OCI-LY7 (cell line): ENCODE results near the gene ADAM12. TPM values are rescaled to one million over a fixed set of nuclear protein-coding genes. Genes with fewer than 3 reads are reported as not detected.

Experiments
- BruUV-seq: library from RNA; stranded (reverse); fragments of 400-500 nt; replicated peaks from 2 replicates; lab custom pipeline; 2021; lab: Mats Ljungman, UMichigan
- CTCF ChIA-PET: fragments of 300-600 bp; sonication (Branson Sonifier 250); formaldehyde crosslinking; loops from one replicate; lab custom pipeline; 2022; ENCODE audit warnings: antibody characterized with exemption; ENCODE audit not compliant: unreplicated experiment; lab: Charles Lee
- POLR2A ChIA-PET: fragments of 300-600 bp; sonication (Branson Sonifier 250); formaldehyde crosslinking; loops from one replicate; lab custom pipeline; 2022; ENCODE audit warnings: antibody characterized with exemption; lab: Charles Lee
- DNase-seq: peaks from one replicate; pipeline ENCODE4 v3.0.0-alpha.2; 2015; ENCODE audit warnings: low spot score
- H2AFZ ChIP-seq: fragments of 200-600 bp; sonication (generic), shearing (Covaris generic); 2 replicates; pipeline ENCODE4 v1.6.1; 2014; ENCODE audit warnings: mild to moderate bottlenecking, antibody characterized with exemption, low read length, moderate library complexity
- H3K27ac ChIP-seq: fragments of 200-600 bp; sonication (generic); 2 replicates; pipeline ENCODE4 v1.5.1; 2014; ENCODE audit warnings: mixed run types, low read depth, mild to moderate bottlenecking, moderate library complexity, low read length, inconsistent platforms; ENCODE audit not compliant: poor library complexity, severe bottlenecking
- H3K36me3 ChIP-seq: fragments of 200-600 bp; sonication (generic); 2 replicates; pipeline ENCODE4 v1.6.1; 2014; ENCODE audit warnings: mild to moderate bottlenecking, antibody characterized with exemption, low read length, moderate library complexity, mixed read lengths; ENCODE audit not compliant: insufficient read depth
- H3K4me1 ChIP-seq: fragments of 200-600 bp; sonication (generic); 2 replicates; pipeline ENCODE4 v1.5.1; 2014; ENCODE audit warnings: mild to moderate bottlenecking, low read length; ENCODE audit not compliant: insufficient read depth, poor library complexity, severe bottlenecking
- H3K4me2 ChIP-seq: fragments of 200-600 bp; sonication (generic); 2 replicates; pipeline ENCODE4 v1.6.1; 2014; ENCODE audit warnings: mild to moderate bottlenecking, low read length
- H3K4me3 ChIP-seq: fragments of 200-600 bp; sonication (generic); 2 replicates; pipeline ENCODE4 v1.5.1; 2014; ENCODE audit warnings: mild to moderate bottlenecking, low read depth, low read length; ENCODE audit not compliant: poor library complexity, severe bottlenecking
- H3K79me2 ChIP-seq: fragments of 200-600 bp; sonication (generic); 2 replicates; pipeline ENCODE4 v1.6.1; 2016; ENCODE audit warnings: low read depth, mild to moderate bottlenecking, low read length, moderate library complexity, mixed read lengths; ENCODE audit not compliant: insufficient read depth
- H3K9me2 ChIP-seq: fragments of 200-600 bp; sonication (generic); 2 replicates; pipeline ENCODE4 v1.6.1; 2016; ENCODE audit warnings: mild to moderate bottlenecking, low read length, mixed read lengths; ENCODE audit not compliant: insufficient read depth
- H3K9me3 ChIP-seq: fragments of 200-600 bp; sonication (generic); 2 replicates; pipeline ENCODE4 v1.6.1; 2014; ENCODE audit warnings: mild to moderate bottlenecking, mixed run types, low read length, mixed read lengths
- H4K20me1 ChIP-seq: fragments of 200-600 bp; sonication (generic); 2 replicates; pipeline ENCODE4 v1.6.1; 2014; ENCODE audit warnings: mild to moderate bottlenecking, antibody characterized with exemption, low read length, moderate library complexity, mixed read lengths; ENCODE audit not compliant: insufficient read depth
- CTCF ChIP-seq: fragments of 200-600 bp; sonication (generic); conservative IDR thresholded peaks from 2 replicates; pipeline ENCODE4 v1.5.1; 2014; ENCODE audit warnings: mild to moderate bottlenecking, antibody characterized with exemption, low read length, moderate library complexity, mixed read lengths
- EZH2phosphoT487 ChIP-seq: fragments of 200-600 bp; sonication (generic); IDR thresholded peaks from 2 replicates; pipeline ENCODE4 v1.6.1; 2018; ENCODE audit warnings: low read depth, borderline replicate concordance, mild to moderate bottlenecking, mixed run types, antibody characterized with exemption, low read length, moderate library complexity, mixed read lengths
- intact Hi-C: fragments of 100-400 bp; cut with micrococcal nuclease; formaldehyde crosslinking; loops from one replicate; pipeline ENCODE4 v1.10.0; 2022; ENCODE audit not compliant: unreplicated experiment
- total RNA-seq, 2 experiments: library from RNA; depleted of rRNA in 1 of 2; stranded (reverse); fragments of >200 nt in 1 of 2; shearing (Covaris generic) in 1 of 2; gene quantifications; 2 replicates each; pipeline ENCODE4 v1.2.3, GENCODE V29; 2014 to 2022

ADAM12 gene
- total RNA-seq, 2 experiments from 2014 or later: 0.06 TPM; not detected in 1

DNA sequence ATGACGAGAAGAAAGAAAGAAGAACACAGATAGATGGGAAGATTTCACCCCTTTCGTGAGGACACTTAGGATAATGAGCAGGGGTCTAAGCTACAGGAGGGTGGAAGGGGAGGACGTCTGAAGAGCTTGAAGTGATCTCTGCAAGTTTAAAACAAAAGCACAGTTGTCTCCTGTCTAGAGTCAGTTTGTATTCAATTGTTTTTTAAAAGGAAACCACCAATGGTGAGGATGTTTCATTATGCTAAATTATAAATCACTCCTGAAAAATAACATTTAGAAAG is 85.9 kb downstream of the ADAM12 start:
- POLR2A ChIA-PET: no interaction called here
- BruUV-seq: no TSS peak

DNA sequence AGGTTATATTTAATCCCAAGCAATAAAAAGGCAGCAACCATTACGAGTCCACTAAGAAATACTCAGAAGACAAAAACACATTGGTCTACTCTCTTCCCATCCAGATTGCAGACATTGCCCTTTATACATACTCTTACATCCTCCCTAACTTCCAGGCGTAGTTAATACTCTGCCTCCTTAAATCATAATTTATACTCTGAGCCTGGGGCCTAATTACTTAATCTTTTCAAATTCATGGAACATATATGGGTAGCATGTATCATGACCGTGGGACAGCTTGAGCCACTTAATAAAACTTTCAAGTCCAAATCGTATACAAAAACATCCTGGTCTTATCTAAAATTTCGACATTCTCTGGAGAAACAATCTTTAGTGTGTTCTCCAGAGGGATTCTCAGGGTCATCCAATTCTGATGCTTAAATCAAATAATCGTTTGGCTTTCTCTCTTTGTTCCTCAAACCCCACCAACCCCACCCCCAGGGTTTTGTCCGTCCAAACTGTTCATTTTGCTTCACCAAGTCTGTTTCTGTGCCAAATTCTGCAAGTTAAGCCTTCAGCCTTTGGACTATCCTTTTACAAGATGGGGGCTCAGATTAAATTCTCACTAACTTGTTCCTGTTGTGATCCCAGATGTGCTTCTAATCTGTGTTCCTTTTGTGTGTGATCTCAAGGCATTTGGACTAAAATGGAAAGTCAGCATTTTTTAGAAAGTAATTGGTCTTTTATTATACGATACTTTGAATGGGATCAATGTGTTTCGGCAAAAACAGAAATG is 86.4 kb downstream of the ADAM12 start:
- intact Hi-C loops: no loop called here
- POLR2A ChIA-PET: no interaction called here
- Histone ChIP-seq H3K4me2 (no peak overlapping the region), H2AFZ (no peak overlapping the region), H3K4me1 (no peaks in the 10 kb centered on the region), H3K9me3 (no peaks in the 10 kb centered on the region), H4K20me1 (no peaks in the 10 kb centered on the region), H3K9me2 (no peaks in the 10 kb centered on the region), H3K27ac (no peak overlapping the region), H3K36me3 (no peaks in the 10 kb centered on the region), H3K79me2 (no peaks in the 10 kb centered on the region), H3K4me3 (no peak overlapping the region)
- TF ChIP-seq EZH2phosphoT487 (no peak), CTCF (no peak)
- CTCF ChIA-PET: no interaction called here
- DNase-seq: no peak
- no TSS peak for BruUV-seq

More for the DNA sequence above, 85.9 kb downstream of the ADAM12 start:
- no peaks in the 10 kb centered on the region for H3K36me3 ChIP-seq
- no peaks in the 10 kb centered on the region for H3K9me3 ChIP-seq
- no peak overlapping the region for H3K27ac ChIP-seq
- H2AFZ ChIP-seq: no peak overlapping the region
- CTCF ChIA-PET: no interaction called here
- no peaks in the 10 kb centered on the region for H3K79me2 ChIP-seq
- H3K4me1 ChIP-seq: no peaks in the 10 kb centered on the region
- no peak overlapping the region for H3K4me3 ChIP-seq
- no peak overlapping the region for H3K4me2 ChIP-seq
- no peaks in the 10 kb centered on the region for H4K20me1 ChIP-seq
- no peak for DNase-seq
- intact Hi-C loops: no loop called here
- no peaks in the 10 kb centered on the region for H3K9me2 ChIP-seq
- no peak for TF ChIP-seq EZH2phosphoT487
- TF ChIP-seq CTCF: no peak

- H3K36me3 ChIP-seq: no peaks in the 10 kb centered on the region
- no peaks in the 10 kb centered on the region for H3K79me2 ChIP-seq
- no peaks in the 10 kb centered on the region for H3K9me3 ChIP-seq
- no peaks in the 10 kb centered on the region for H3K4me1 ChIP-seq
- intact Hi-C loops: no loop called here
- no peak for TF ChIP-seq CTCF
- no peak for TF ChIP-seq EZH2phosphoT487
- CTCF ChIA-PET: no interaction called here
- no TSS peak for BruUV-seq
- POLR2A ChIA-PET: no interaction called here
- no peak for DNase-seq
- H3K27ac ChIP-seq: no peak overlapping the region
- H3K4me2 ChIP-seq: no peak overlapping the region
- H3K4me3 ChIP-seq: no peak overlapping the region
- no peaks in the 10 kb centered on the region for H3K9me2 ChIP-seq
- H2AFZ ChIP-seq: no peak overlapping the region
- H4K20me1 ChIP-seq: no peaks in the 10 kb centered on the region
Measured at GRCh38 chr10:126294451-126294850, 93.8 kb downstream of the ADAM12 start.
